Calu3 (cell line): Measurements from ENCODE around the gene MAFF. TPM values are rescaled to one million over a fixed set of nuclear protein-coding genes. Genes with fewer than 3 reads are reported as not detected.
A peak's percentile ranks its signal among the peaks of the same experiment; 100 is the strongest.

ENCODE experiments used
- BruUV-seq: library from RNA; stranded (reverse); fragments of 400-500 nt; replicated peaks from 2 replicates; lab custom pipeline; 2021; lab: Mats Ljungman, UMichigan
- CTCF ChIA-PET: fragments of 300-600 bp; sonication (Branson Sonifier 250); formaldehyde crosslinking; loops from one replicate; lab custom pipeline; 2022; ENCODE audit warnings: antibody characterized with exemption; lab: Charles Lee
- DNase-seq: peaks from one replicate; pipeline ENCODE4 v3.0.0; 2022
- H3K27ac Mint-ChIP-seq: one replicate; pipeline ENCODE4 v1.8.0; 2022; ENCODE audit warnings: mixed read lengths; ENCODE audit not compliant: unreplicated experiment
- H3K27me3 Mint-ChIP-seq: one replicate; pipeline ENCODE4 v1.8.0; 2022; ENCODE audit warnings: mixed read lengths; ENCODE audit not compliant: unreplicated experiment
- H3K36me3 Mint-ChIP-seq: one replicate; pipeline ENCODE4 v1.8.0; 2022; ENCODE audit warnings: mild to moderate bottlenecking, moderate library complexity, mixed read lengths; ENCODE audit not compliant: insufficient read depth, unreplicated experiment
- H3K4me1 Mint-ChIP-seq: one replicate; pipeline ENCODE4 v1.8.0; 2022; ENCODE audit warnings: mild to moderate bottlenecking, low read depth, mixed read lengths; ENCODE audit not compliant: unreplicated experiment
- H3K4me3 Mint-ChIP-seq: one replicate; pipeline ENCODE4 v1.8.0; 2022; ENCODE audit warnings: mild to moderate bottlenecking, low read depth, moderate library complexity, mixed read lengths; ENCODE audit not compliant: unreplicated experiment
- H3K9me3 Mint-ChIP-seq: one replicate; pipeline ENCODE4 v1.8.0; 2022; ENCODE audit warnings: low read depth, mixed read lengths; ENCODE audit not compliant: unreplicated experiment
- intact Hi-C: fragments of 100-400 bp; cut with micrococcal nuclease; formaldehyde crosslinking; loops from one replicate; pipeline ENCODE4 v1.10.0; 2022; ENCODE audit not compliant: unreplicated experiment
- total RNA-seq: library from RNA; stranded (reverse); gene quantifications from 2 replicates; pipeline ENCODE4 v1.2.3, GENCODE V29; 2022
- TF ChIP-seq, protein P1 (sequence below): fragments of 200-600 bp; IDR thresholded peaks from one replicate; pipeline ENCODE4 v1.8.0; 2022; ENCODE audit warnings: antibody characterized with exemption; ENCODE audit not compliant: unreplicated experiment

Gene MAFF
- total RNA-seq, 1 experiment from 2014 or later = 62.4 TPM

DNA sequence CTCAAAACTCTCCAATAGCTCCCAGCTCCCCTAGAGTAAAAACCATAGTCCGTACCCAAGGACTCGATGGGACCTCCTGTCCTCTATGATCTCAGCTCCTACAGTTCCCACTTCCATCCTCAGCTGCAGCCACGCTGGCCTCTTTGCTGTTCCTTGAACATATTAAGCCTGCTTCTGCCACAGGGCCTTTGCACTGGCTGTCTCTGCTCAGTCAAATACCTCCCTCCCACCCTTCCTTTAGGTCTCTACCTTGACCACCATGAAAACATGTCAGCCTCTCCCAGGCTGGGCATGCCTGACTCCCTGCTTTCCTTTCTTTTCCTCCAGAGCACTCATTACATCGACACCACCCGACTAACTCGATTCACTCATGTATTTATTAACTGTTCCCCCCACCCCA, 46.5 kb downstream of the MAFF start:
- Mint-ChIP-seq H3K4me1 (peaks cover 7% of the 10 kb centered on the region), H3K4me3 (no peak overlapping the region), H3K36me3 (peaks cover 29% of the 10 kb centered on the region), H3K27ac (peak overlapping the region; percentile 5), H3K9me3 (no peaks in the 10 kb centered on the region), H3K27me3 (no peaks in the 10 kb centered on the region)
- DNase-seq = no peak
- no TSS peak for BruUV-seq
- CTCF ChIA-PET = no interaction called here
- TF ChIP-seq, protein P1, sequence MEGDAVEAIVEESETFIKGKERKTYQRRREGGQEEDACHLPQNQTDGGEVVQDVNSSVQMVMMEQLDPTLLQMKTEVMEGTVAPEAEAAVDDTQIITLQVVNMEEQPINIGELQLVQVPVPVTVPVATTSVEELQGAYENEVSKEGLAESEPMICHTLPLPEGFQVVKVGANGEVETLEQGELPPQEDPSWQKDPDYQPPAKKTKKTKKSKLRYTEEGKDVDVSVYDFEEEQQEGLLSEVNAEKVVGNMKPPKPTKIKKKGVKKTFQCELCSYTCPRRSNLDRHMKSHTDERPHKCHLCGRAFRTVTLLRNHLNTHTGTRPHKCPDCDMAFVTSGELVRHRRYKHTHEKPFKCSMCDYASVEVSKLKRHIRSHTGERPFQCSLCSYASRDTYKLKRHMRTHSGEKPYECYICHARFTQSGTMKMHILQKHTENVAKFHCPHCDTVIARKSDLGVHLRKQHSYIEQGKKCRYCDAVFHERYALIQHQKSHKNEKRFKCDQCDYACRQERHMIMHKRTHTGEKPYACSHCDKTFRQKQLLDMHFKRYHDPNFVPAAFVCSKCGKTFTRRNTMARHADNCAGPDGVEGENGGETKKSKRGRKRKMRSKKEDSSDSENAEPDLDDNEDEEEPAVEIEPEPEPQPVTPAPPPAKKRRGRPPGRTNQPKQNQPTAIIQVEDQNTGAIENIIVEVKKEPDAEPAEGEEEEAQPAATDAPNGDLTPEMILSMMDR = no peak
- intact Hi-C loops = no loop called here

DNA sequence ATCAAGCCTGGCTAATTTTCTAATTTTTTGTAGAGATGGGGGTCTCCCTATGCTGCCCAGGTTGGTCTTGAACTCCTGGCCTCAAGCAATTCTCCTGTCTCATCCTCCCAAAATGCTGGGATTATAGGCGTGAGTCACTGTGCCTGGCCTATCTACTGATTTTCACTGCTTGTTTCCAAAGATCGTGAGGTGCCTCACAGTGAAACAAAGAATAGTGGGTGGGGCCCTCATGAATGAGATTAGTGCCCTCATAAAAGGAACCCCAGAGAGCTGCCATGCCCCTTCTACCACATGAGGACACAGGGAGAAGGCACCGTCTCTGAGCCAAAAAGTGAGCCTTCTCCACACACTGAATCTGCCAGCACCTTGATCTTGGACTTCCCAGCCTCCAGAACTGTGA, 47.5 kb downstream of the MAFF start:
- CTCF ChIA-PET = no interaction called here
- Mint-ChIP-seq H3K9me3 (no peaks in the 10 kb centered on the region), H3K27ac (no peak overlapping the region), H3K4me1 (no peaks in the 10 kb centered on the region), H3K27me3 (no peaks in the 10 kb centered on the region), H3K36me3 (peaks cover 21% of the 10 kb centered on the region), H3K4me3 (no peak overlapping the region)
- no TSS peak for BruUV-seq
- DNase-seq = no peak
- TF ChIP-seq, protein P1 = no peak
- intact Hi-C loops = no loop called here

- CTCF ChIA-PET = no interaction called here
- Mint-ChIP-seq H3K27ac (no peak overlapping the region), H3K9me3 (no peaks in the 10 kb centered on the region), H3K27me3 (no peaks in the 10 kb centered on the region), H3K4me1 (no peaks in the 10 kb centered on the region), H3K36me3 (peaks cover 21% of the 10 kb centered on the region), H3K4me3 (no peak overlapping the region)
- intact Hi-C loops = no loop called here
- no peak for DNase-seq
- TF ChIP-seq, protein P1 = no peak
- BruUV-seq = no TSS peak
Measured at GRCh38 chr22:38249803-38250642, 48.2 kb downstream of the MAFF start.

- BruUV-seq = no TSS peak
- H3K4me1 Mint-ChIP-seq = no peaks in the 10 kb centered on the region
- H3K36me3 Mint-ChIP-seq = peaks cover 21% of the 10 kb centered on the region
- DNase-seq = no peak
- no peaks in the 10 kb centered on the region for H3K27me3 Mint-ChIP-seq
- H3K4me3 Mint-ChIP-seq = no peak overlapping the region
- intact Hi-C loops = no loop called here
- no peak overlapping the region for H3K27ac Mint-ChIP-seq
- TF ChIP-seq, protein P1 = no peak
- no peaks in the 10 kb centered on the region for H3K9me3 Mint-ChIP-seq
- CTCF ChIA-PET = no interaction called here
Measured at GRCh38 chr22:38250643-38251340, 49.0 kb downstream of the MAFF start.
